HPDE6-E6E7 (cell line): Measurements from ENCODE around the gene ELAC1.

Source experiments
- DNase-seq: peaks from one replicate; pipeline ENCODE4 v3.0.0; 2011; ENCODE audit warnings: missing footprints; ENCODE audit errors: extremely low spot score

The ELAC1 gene

GRCh38 chr18:51017140-51017879 is 49.5 kb downstream of the ELAC1 start:
- no peak for DNase-seq

- no peak for DNase-seq
These were observed 52.7 kb downstream of the ELAC1 start for GRCh38 chr18:51020536-51020935.

GRCh38 chr18:51021226-51021965 is 53.6 kb downstream of the ELAC1 start:
- DNase-seq: no peak

- no peak for DNase-seq
These were observed 57.7 kb downstream of the ELAC1 start for GRCh38 chr18:51025512-51025911.

- DNase-seq: no peak
These were observed 60.5 kb downstream of the ELAC1 start for GRCh38 chr18:51028201-51028805.

- no peak for DNase-seq
These were observed 61.5 kb downstream of the ELAC1 start for GRCh38 chr18:51029378-51029693.

- DNase-seq: peak; percentile 94
These were observed 62.1 kb downstream of the ELAC1 start, which contains the start of gene SMAD4 for GRCh38 chr18:51029694-51030536. SMAD4 (plus strand) TSS chr18:51030213; CDS start chr18:51047047, 16,834 bp downstream.

- peak; percentile 50 for DNase-seq
These were observed 62.9 kb downstream of the ELAC1 start for GRCh38 chr18:51030537-51031258.

- no peak for DNase-seq
These were observed 64.4 kb downstream of the ELAC1 start for GRCh38 chr18:51032193-51032592.

GRCh38 chr18:51037230-51037629 is 69.4 kb downstream of the ELAC1 start:
- DNase-seq: no peak
